Peyer's patch (tissue), 4 donors: ENCODE measurements around the gene PEAK1.

ENCODE experiments used
- POLR2A ChIP-seq, 2 donors: fragments of 450-650 bp; IDR thresholded peaks; one replicate each; pipeline ENCODE4 v1.5.1; 2017; ENCODE audit warnings: antibody characterized with exemption in 2 of 2, mild to moderate bottlenecking in 2 of 2, moderate library complexity in 2 of 2
- TF ChIP-seq, protein P1 (sequence below), 6 experiments: fragments of 450-650 bp in 4 of 6; fragments of 200-600 bp in 2 of 6; sonication (generic) in 1 of 6; IDR thresholded peaks; one replicate each; pipeline ENCODE4 v1.5.1; 2017 to 2019; ENCODE audit warnings: antibody characterized with exemption in 6 of 6, mild to moderate bottlenecking in 3 of 6, moderate library complexity in 1 of 6

DNA sequence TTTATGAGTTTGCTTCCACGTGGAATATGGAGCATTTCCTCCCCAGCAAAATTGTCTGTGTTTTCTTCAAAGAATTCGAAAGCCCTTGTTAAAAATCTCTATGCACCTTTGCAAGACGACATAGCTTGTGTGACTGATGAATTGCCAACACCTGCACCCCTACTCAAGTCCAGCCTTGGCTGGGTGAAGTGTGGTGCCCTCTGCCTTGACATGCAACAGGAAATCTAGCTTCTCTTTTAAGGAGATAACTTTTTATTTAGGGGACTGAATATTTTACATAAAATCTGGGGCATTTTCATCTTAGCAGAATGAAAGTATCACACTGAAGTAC is 1.4 kb upstream of the PEAK1 start:
- TF ChIP-seq POLR2A (IDR thresholded peaks at IDR 0.05) = peak in 1 of 2 donors; percentile 6
- TF ChIP-seq, protein P1, sequence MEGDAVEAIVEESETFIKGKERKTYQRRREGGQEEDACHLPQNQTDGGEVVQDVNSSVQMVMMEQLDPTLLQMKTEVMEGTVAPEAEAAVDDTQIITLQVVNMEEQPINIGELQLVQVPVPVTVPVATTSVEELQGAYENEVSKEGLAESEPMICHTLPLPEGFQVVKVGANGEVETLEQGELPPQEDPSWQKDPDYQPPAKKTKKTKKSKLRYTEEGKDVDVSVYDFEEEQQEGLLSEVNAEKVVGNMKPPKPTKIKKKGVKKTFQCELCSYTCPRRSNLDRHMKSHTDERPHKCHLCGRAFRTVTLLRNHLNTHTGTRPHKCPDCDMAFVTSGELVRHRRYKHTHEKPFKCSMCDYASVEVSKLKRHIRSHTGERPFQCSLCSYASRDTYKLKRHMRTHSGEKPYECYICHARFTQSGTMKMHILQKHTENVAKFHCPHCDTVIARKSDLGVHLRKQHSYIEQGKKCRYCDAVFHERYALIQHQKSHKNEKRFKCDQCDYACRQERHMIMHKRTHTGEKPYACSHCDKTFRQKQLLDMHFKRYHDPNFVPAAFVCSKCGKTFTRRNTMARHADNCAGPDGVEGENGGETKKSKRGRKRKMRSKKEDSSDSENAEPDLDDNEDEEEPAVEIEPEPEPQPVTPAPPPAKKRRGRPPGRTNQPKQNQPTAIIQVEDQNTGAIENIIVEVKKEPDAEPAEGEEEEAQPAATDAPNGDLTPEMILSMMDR (IDR thresholded peaks at IDR 0.05) = no peak
